A549 (cell line): ENCODE measurements around the gene C10orf105. TPM values are rescaled to one million over a fixed set of nuclear protein-coding genes. Genes with fewer than 3 reads are reported as not detected.

Source experiments
- ATAC-seq, 2 experiments: fragments of 200-7000 bp in 1 of 2; fragments of >200 bp in 1 of 2; cut with Nextera tagmentation in 1 of 2; cut with Tn5 transposase in 1 of 2; 3 replicates each; pipeline versions ENCODE4 v1.8.0 to v1.9.1; 2018 to 2020; ENCODE audit warnings: mild to moderate bottlenecking in 1 of 2, moderate library complexity in 1 of 2
- CTCF ChIA-PET: fragments of 300-600 bp; sonication (Branson Sonifier 250); formaldehyde crosslinking; extraction: SDS; loops from one replicate; lab custom pipeline; 2021; ENCODE audit warnings: antibody characterized with exemption, inconsistent platforms; lab: Yijun Ruan, JAX
- POLR2A ChIA-PET: fragments of 350-600 bp; formaldehyde crosslinking; extraction: SDS; loops from one replicate; lab custom pipeline; 2021; ENCODE audit warnings: antibody characterized with exemption, inconsistent platforms; lab: Yijun Ruan, JAX
- DNase-seq, 2 experiments: peaks; one replicate each; pipeline versions ENCODE4 v3.0.0 to v3.0.0-alpha.2; 2011 to 2016; ENCODE audit warnings: low read depth in 1 of 2, low spot score in 1 of 2
- FAIRE-seq: peaks from 2 replicates; lab custom pipeline; 2011; peaks lifted over from hg19 to GRCh38; lab: Jason Lieb, UNC
- H3K27ac ChIP-seq, 2 experiments: fragments of >200 bp; sonication (Bioruptor Twin); formaldehyde crosslinking; 3 replicates each; pipeline ENCODE4 v1.5.1; 2016 to 2017
- H3K4me1 ChIP-seq: fragments of >200 bp; sonication (Bioruptor Twin); formaldehyde crosslinking; 3 replicates; pipeline ENCODE4 v1.6.1; 2016
- H3K4me2 ChIP-seq: fragments of >200 bp; sonication (Bioruptor Twin); formaldehyde crosslinking; 3 replicates; pipeline ENCODE4 v1.6.1; 2016
- H3K4me3 ChIP-seq: fragments of >200 bp; sonication (Bioruptor Twin); formaldehyde crosslinking; 3 replicates; pipeline ENCODE4 v1.5.1; 2016
- H3K9me3 ChIP-seq: fragments of >200 bp; sonication (Bioruptor Twin); formaldehyde crosslinking; 3 replicates; pipeline ENCODE4 v1.6.1; 2016
- BHLHE40 ChIP-seq: IDR thresholded peaks from 2 replicates; pipeline ENCODE4 v1.6.1; 2012; ENCODE audit warnings: low read depth, low read length, inconsistent platforms
- EHF ChIP-seq: fragments of 250-450 bp; sonication (Bioruptor Pico); IDR thresholded peaks from 2 replicates; pipeline ENCODE4 v1.5.0; 2020; ENCODE audit warnings: mild to moderate bottlenecking
- EHMT2 ChIP-seq: fragments of 200-600 bp; sonication (generic); IDR thresholded peaks from 2 replicates; pipeline ENCODE4 v1.6.1; 2016; ENCODE audit warnings: antibody characterized with exemption, low read depth, mild to moderate bottlenecking, moderate library complexity
- EP300 ChIP-seq, 2 experiments: fragments of >200 bp; sonication (Bioruptor Twin); formaldehyde crosslinking; IDR thresholded peaks; 2 replicates in 1 of 2; 3 replicates in 1 of 2; pipeline ENCODE4 v1.6.1; 2016 to 2017
- ESRRA ChIP-seq: fragments of 150-350 bp; IDR thresholded peaks from 2 replicates; pipeline ENCODE4 v1.6.1; 2014; ENCODE audit warnings: mild to moderate bottlenecking, low read length, borderline replicate concordance
- FOSB ChIP-seq: fragments of 250-450 bp; sonication (Bioruptor Pico); IDR thresholded peaks from 2 replicates; pipeline ENCODE4 v1.5.0; 2020; ENCODE audit warnings: mild to moderate bottlenecking, moderate library complexity
- FOSL2 ChIP-seq, 2 experiments: fragments of 450-650 bp in 1 of 2; fragments of >200 bp in 1 of 2; sonication (Bioruptor Twin) in 1 of 2; formaldehyde crosslinking; IDR thresholded peaks; 2 replicates each; pipeline versions ENCODE4 v1.5.0 to v1.6.1; 2016 to 2020; ENCODE audit warnings: mild to moderate bottlenecking in 1 of 2, moderate library complexity in 1 of 2
- GATA3 ChIP-seq: IDR thresholded peaks from 2 replicates; pipeline ENCODE4 v1.6.1; 2012; ENCODE audit warnings: borderline replicate concordance
- HEYL ChIP-seq: fragments of 250-450 bp; sonication (Bioruptor Pico); IDR thresholded peaks from 2 replicates; pipeline ENCODE4 v1.8.0; 2021; ENCODE audit warnings: mild to moderate bottlenecking, moderate library complexity
- HOXA7 ChIP-seq: fragments of 250-450 bp; sonication (Bioruptor Pico); IDR thresholded peaks from 2 replicates; pipeline ENCODE4 v1.5.0; 2020; ENCODE audit warnings: mild to moderate bottlenecking, moderate library complexity
- HOXB5 ChIP-seq: fragments of 250-450 bp; sonication (Bioruptor Pico); IDR thresholded peaks from 2 replicates; pipeline ENCODE4 v1.5.0; 2020; ENCODE audit warnings: mild to moderate bottlenecking, moderate library complexity
- JUN ChIP-seq, 2 experiments: fragments of >200 bp; sonication (Bioruptor Twin); formaldehyde crosslinking; IDR thresholded peaks; 2 replicates in 1 of 2; 3 replicates in 1 of 2; pipeline ENCODE4 v1.6.1; 2016 to 2017
- NPAS2 ChIP-seq: fragments of 250-450 bp; sonication (Bioruptor Pico); IDR thresholded peaks from 2 replicates; pipeline ENCODE4 v1.8.0; 2022; ENCODE audit warnings: mild to moderate bottlenecking, moderate library complexity, borderline replicate concordance
- NR3C1 ChIP-seq: fragments of >200 bp; sonication (Bioruptor Twin); formaldehyde crosslinking; IDR thresholded peaks from 3 replicates; pipeline ENCODE4 v1.6.1; 2017
- PHF8 ChIP-seq: fragments of 200-600 bp; sonication (generic); IDR thresholded peaks from 2 replicates; pipeline ENCODE4 v1.6.1; 2016; ENCODE audit warnings: low read depth, mild to moderate bottlenecking, antibody characterized with exemption, moderate library complexity, borderline replicate concordance
- POLR2AphosphoS2 ChIP-seq: conservative IDR thresholded peaks from 2 replicates; pipeline ENCODE4 v1.6.1; 2012; ENCODE audit warnings: low read length, improper control_type of control experiment, inconsistent platforms
- RARB ChIP-seq: fragments of 250-450 bp; sonication (Bioruptor Pico); IDR thresholded peaks from 2 replicates; pipeline ENCODE4 v1.8.0; 2021; ENCODE audit warnings: mild to moderate bottlenecking, moderate library complexity
- RNF2 ChIP-seq: fragments of 200-600 bp; sonication (generic); IDR thresholded peaks from 2 replicates; pipeline ENCODE4 v1.6.1; 2016; ENCODE audit warnings: low read depth, mild to moderate bottlenecking, antibody characterized with exemption, moderate library complexity, borderline replicate concordance
- ZNF302 ChIP-seq: fragments of 250-450 bp; sonication (Bioruptor Pico); IDR thresholded peaks from 2 replicates; pipeline ENCODE4 v1.9.0; 2021; ENCODE audit warnings: inconsistent platforms, mild to moderate bottlenecking, moderate library complexity
- WGBS: methylation state at CpG from one replicate; pipeline ENCODE4 v1.1.6; 2017; ENCODE audit errors: missing lambda C conversion rate; 5-methylcytosine and 5-hydroxymethylcytosine counted together
- polyA plus RNA-seq, 4 experiments: library from polyadenylated mRNA; depleted of rRNA in 3 of 4; stranded (reverse); fragments of >200 nt; fragmentation: RNase III in 1 of 4; extraction: RNeasy Plus Mini Kit Qiagen cat#74134 plus additional on column Dnase treatment in 1 of 4; gene quantifications; 2 replicates in 3 of 4; 3 replicates in 1 of 4; pipeline ENCODE4 v1.2.3, GENCODE V29; 2011 to 2017
- TF ChIP-seq, protein P1 (sequence below): fragments of >200 bp; sonication (Bioruptor Twin); formaldehyde crosslinking; IDR thresholded peaks from 2 replicates; pipeline ENCODE4 v1.6.1; 2016
- TF ChIP-seq, protein P2 (sequence below): IDR thresholded peaks from 2 replicates; pipeline ENCODE4 v1.6.1; 2012
- TF ChIP-seq, protein P3 (sequence below): fragments of 150-350 bp; IDR thresholded peaks from 2 replicates; pipeline ENCODE4 v1.6.1; 2014; ENCODE audit warnings: low read depth, mild to moderate bottlenecking, low read length
- TF ChIP-seq, protein P4 (sequence below): IDR thresholded peaks from 2 replicates; pipeline ENCODE4 v1.6.1; 2012; ENCODE audit warnings: low read depth, borderline replicate concordance

Gene C10orf105
- polyA plus RNA-seq, 2 of the 4 experiments (the other 2 are of a cell fraction) = not detected

DNA sequence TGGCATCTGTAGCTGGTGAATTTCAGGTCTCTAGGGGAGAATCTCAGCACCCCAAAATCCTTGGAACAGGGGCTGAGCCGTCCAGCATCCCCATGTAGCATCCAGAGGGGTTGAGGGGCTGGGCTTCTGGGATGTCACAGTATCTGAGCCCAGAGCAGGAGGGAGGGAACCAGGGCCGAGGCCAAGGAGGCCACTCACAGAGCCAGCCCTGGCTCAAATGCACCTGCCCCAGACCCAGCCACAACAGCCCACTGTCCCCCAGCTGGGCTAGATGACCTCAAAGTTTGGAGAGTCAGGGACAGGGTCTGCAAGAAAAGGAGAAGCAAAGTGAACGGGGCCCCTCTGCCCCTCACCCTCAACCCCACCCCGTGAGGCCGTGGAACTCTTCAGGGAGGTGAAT lies 31.4 kb upstream of the C10orf105 start:
- Histone ChIP-seq H3K4me3 (no peak overlapping the region), H3K4me1 (peaks cover 15% of the 10 kb centered on the region), H3K4me2 (no peak overlapping the region), H3K9me3 (no peaks in the 10 kb centered on the region), H3K27ac (no peak overlapping the region)
- no peak for ATAC-seq
- 84% methylated on average over 3 of the region's 5 CpGs for WGBS
- no peak for TF ChIP-seq RARB (CRISPR knock-in tag)
- no peak for TF ChIP-seq BHLHE40
- TF ChIP-seq PHF8 = no peak
- TF ChIP-seq, protein P1, sequence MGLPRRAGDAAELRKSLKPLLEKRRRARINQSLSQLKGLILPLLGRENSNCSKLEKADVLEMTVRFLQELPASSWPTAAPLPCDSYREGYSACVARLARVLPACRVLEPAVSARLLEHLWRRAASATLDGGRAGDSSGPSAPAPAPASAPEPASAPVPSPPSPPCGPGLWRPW = no peak
- TF ChIP-seq JUN (IDR thresholded peaks at IDR 0.05) = no peak
- TF ChIP-seq RNF2 = no peak
- TF ChIP-seq, protein P2, sequence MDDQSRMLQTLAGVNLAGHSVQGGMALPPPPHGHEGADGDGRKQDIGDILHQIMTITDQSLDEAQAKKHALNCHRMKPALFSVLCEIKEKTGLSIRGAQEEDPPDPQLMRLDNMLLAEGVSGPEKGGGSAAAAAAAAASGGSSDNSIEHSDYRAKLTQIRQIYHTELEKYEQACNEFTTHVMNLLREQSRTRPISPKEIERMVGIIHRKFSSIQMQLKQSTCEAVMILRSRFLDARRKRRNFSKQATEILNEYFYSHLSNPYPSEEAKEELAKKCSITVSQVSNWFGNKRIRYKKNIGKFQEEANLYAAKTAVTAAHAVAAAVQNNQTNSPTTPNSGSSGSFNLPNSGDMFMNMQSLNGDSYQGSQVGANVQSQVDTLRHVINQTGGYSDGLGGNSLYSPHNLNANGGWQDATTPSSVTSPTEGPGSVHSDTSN = no peak
- ChIA-PET POLR2A (no interaction called here), CTCF (no interaction called here)
- no peak for FAIRE-seq
- DNase-seq = no peak

DNA sequence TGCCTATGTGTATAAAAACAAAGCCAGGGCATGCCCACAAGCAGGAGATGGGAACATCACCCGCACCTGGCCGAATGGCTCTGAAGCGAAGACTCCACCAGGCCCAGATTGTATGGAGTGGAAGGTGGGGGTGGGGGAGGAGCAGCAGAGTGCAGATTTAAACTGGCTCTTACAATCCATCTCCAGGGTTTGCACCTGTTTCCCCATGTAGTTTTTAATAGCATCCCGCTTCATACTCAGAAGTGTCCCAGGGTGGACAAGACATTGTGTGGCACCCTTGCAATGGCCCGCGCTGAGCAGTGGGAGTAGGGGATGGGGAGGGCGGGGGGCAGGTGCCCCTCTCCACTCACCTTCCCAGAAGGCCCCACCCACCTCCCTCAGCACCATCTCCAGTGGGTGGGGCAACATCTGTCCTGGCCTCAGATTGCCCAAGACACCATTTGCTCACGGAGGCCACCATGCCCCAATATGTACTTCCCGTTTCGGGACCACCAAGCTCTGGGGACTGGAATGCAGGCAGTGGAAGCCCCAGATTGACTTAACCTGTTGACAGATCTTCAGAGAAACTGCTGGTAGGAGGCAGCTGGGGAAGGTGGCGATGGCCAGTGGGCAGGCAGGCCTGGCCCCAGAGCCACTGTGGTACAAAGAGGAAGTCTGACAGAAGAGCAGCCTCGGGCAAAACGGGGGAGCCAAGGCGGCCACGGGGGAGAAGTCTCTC lies 30.7 kb upstream of the C10orf105 start:
- Histone ChIP-seq H3K27ac (no peak overlapping the region), H3K4me2 (no peak overlapping the region), H3K4me3 (no peak overlapping the region), H3K4me1 (peaks cover 15% of the 10 kb centered on the region)
- POLR2A ChIA-PET = no interaction called here
- WGBS = 90% methylated on average over 14 of the region's 15 CpGs
- no peak for DNase-seq
- FAIRE-seq = no peak
- ATAC-seq = no peak
- TF ChIP-seq NPAS2 (CRISPR knock-in tag) (no peak), HOXB5 (CRISPR knock-in tag) (no peak), GATA3 (no peak), JUN (IDR thresholded peaks at IDR 0.05) (no peak), PHF8 (no peak), FOSB (CRISPR knock-in tag) (no peak), EHF (CRISPR knock-in tag) (no peak), NR3C1 (no peak), RNF2 (no peak), ESRRA (no peak), HOXA7 (CRISPR knock-in tag) (no peak), EHMT2 (no peak), HEYL (CRISPR knock-in tag) (no peak), EP300 (IDR thresholded peaks at IDR 0.05) (no peak)
- TF ChIP-seq, protein P3, sequence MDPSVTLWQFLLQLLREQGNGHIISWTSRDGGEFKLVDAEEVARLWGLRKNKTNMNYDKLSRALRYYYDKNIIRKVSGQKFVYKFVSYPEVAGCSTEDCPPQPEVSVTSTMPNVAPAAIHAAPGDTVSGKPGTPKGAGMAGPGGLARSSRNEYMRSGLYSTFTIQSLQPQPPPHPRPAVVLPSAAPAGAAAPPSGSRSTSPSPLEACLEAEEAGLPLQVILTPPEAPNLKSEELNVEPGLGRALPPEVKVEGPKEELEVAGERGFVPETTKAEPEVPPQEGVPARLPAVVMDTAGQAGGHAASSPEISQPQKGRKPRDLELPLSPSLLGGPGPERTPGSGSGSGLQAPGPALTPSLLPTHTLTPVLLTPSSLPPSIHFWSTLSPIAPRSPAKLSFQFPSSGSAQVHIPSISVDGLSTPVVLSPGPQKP = no peak
- TF ChIP-seq, protein P4, sequence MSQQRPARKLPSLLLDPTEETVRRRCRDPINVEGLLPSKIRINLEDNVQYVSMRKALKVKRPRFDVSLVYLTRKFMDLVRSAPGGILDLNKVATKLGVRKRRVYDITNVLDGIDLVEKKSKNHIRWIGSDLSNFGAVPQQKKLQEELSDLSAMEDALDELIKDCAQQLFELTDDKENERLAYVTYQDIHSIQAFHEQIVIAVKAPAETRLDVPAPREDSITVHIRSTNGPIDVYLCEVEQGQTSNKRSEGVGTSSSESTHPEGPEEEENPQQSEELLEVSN = no peak
- TF ChIP-seq, all 56 proteins: peak for 0
- CTCF ChIA-PET = no interaction called here
- H3K9me3 ChIP-seq = no peaks in the 10 kb centered on the region

DNA sequence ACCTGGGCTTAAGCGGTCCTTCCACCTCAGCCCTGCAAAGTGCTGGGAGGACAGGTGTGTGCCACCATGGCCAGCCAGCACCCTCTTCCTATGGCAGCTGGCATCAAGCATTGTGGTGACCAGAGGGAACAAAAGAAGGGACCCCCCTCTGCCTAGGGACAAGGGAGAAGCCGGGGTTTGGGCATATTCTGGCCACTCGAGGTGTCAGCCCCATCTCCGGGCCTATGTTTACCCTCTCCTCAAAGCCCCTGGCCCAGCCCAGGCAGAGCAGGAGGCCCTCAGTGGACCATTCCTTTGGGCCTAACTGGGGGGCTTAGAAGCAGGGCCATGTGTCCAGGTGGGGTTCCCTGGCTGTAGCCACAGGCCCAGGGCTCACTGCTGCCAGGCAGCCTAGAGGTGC lies 29.8 kb upstream of the C10orf105 start:
- Histone ChIP-seq H3K27ac (no peak overlapping the region; a peak in 1 of 6 replicates), H3K9me3 (no peaks in the 10 kb centered on the region), H3K4me3 (no peak overlapping the region), H3K4me2 (no peak overlapping the region), H3K4me1 (peaks cover 15% of the 10 kb centered on the region)
- ChIA-PET POLR2A (no interaction called here), CTCF (interaction anchor here (0.8 to 3.7 kb wide), 3 partner anchors 23 to 41 kb away, joined by 3 to 19 read pairs (median 5); partner anchors contain the start of gene VSIR)
- DNase-seq (no peak), FAIRE-seq (no peak), ATAC-seq (no peak)
- TF ChIP-seq, protein P3 = no peak
- TF ChIP-seq FOSL2 (IDR thresholded peaks at IDR 0.05) (no peak), FOSL2 (CRISPR knock-in tag; IDR thresholded peaks at IDR 0.05) (no peak), NR3C1 (no peak), ZNF302 (CRISPR knock-in tag) (no peak), POLR2AphosphoS2 (no peak)
- WGBS = 91% methylated on average over 4 of the region's 4 CpGs
